IMR-90 (cell line): ENCODE measurements around the gene PRPS1L1. TPM values are rescaled to one million over a fixed set of nuclear protein-coding genes. Genes with fewer than 3 reads are reported as not detected.

Source experiments
- polyA plus RNA-seq, 3 experiments: library from polyadenylated mRNA; depleted of rRNA; stranded (reverse); fragments of >200 nt; gene quantifications; 2 replicates each; pipeline ENCODE4 v1.2.3, GENCODE V29; 2012; ENCODE audit warnings: low replicate concordance in 1 of 3
- total RNA-seq: library from RNA; depleted of rRNA; stranded (reverse); fragments of >200 nt; gene quantifications from 2 replicates; pipeline ENCODE4 v1.2.3, GENCODE V29; 2012; rRNA removed

The PRPS1L1 gene
- total and polyA plus RNA-seq, 2 of the 4 experiments (the other 2 are of a cell fraction) = not detected

Other genes starting within 250 kb of the PRPS1L1 start
- gene SNX13, start 87.4 kb downstream of the PRPS1L1 start, total RNA-seq = 24.9 and 40.8 TPM in 2 replicates
- 6.7 and 9.0 TPM in 2 replicates for gene SNX13, start 87.4 kb downstream of the PRPS1L1 start, polyA plus RNA-seq (2012; rRNA removed)